H1 (cell line): ENCODE results near the gene KCNC2. TPM values are rescaled to one million over a fixed set of nuclear protein-coding genes. Genes with fewer than 3 reads are reported as not detected.

Source experiments
- CTCF ChIA-PET: fragments of 300-600 bp; sonication (Branson Sonifier 250); formaldehyde crosslinking; loops from one replicate; lab custom pipeline; 2021; ENCODE audit not compliant: partially characterized antibody; lab: Charles Lee
- POLR2A ChIA-PET: fragments of 300-600 bp; sonication (Branson Sonifier 250); formaldehyde crosslinking; loops from one replicate; lab custom pipeline; 2021; ENCODE audit warnings: inconsistent platforms; ENCODE audit not compliant: partially characterized antibody; lab: Charles Lee
- DNase-seq, 2 experiments: peaks; one replicate each; pipeline versions ENCODE4 v3.0.0 to v3.0.0-alpha.2; 2010 to 2022; ENCODE audit warnings: low spot score in 2 of 2, low read depth in 1 of 2, mixed read lengths in 1 of 2
- FAIRE-seq: peaks from 2 replicates; lab custom pipeline; 2011; peaks lifted over from hg19 to GRCh38; lab: Jason Lieb, UNC
- H2AFZ ChIP-seq: 2 replicates; pipeline ENCODE4 v1.8.1; 2012; ENCODE audit warnings: low read length, inconsistent platforms
- H2AK5ac ChIP-seq: 2 replicates; pipeline ENCODE4 v1.6.1; 2013; ENCODE audit warnings: low read depth, low read length
- H2BK120ac ChIP-seq: replicated peaks from 2 replicates; pipeline ENCODE3; 2013; ENCODE audit warnings: low read depth, low read length, inconsistent platforms
- H2BK12ac ChIP-seq: 2 replicates; pipeline ENCODE4 v1.6.1; 2013; ENCODE audit warnings: low read depth, low read length
- H2BK15ac ChIP-seq: 2 replicates; pipeline ENCODE4 v1.6.1; 2013; ENCODE audit warnings: low read length
- H2BK20ac ChIP-seq: 2 replicates; pipeline ENCODE4 v1.6.1; 2013; ENCODE audit warnings: low read length
- H2BK5ac ChIP-seq: 2 replicates; pipeline ENCODE4 v1.6.1; 2013; ENCODE audit warnings: low read depth, low read length
- H3K14ac ChIP-seq: 2 replicates; pipeline ENCODE4 v1.6.1; 2013; ENCODE audit warnings: inconsistent platforms; ENCODE audit not compliant: insufficient read length
- H3K18ac ChIP-seq: 2 replicates; pipeline ENCODE4 v1.6.1; 2013; ENCODE audit warnings: low read length; ENCODE audit errors: extremely low read depth
- H3K23ac ChIP-seq: 2 replicates; pipeline ENCODE4 v1.6.1; 2013; ENCODE audit warnings: inconsistent platforms; ENCODE audit not compliant: insufficient read length
- H3K23me2 ChIP-seq: 2 replicates; pipeline ENCODE4 v1.6.1; 2013; ENCODE audit warnings: low read depth, low read length
- H3K27ac ChIP-seq: 2 replicates; pipeline ENCODE4 v1.6.1; 2011; ENCODE audit warnings: low read depth, low read length, inconsistent platforms
- H3K27me3 ChIP-seq, 4 experiments: replicated peaks in 1 of 4; 1 replicate in 1 of 4; 2 replicates in 3 of 4; pipeline versions ENCODE4 v1.6.1 to v1.8.1; 2011 to 2013; ENCODE audit warnings: low read length in 3 of 4, mild to moderate bottlenecking in 3 of 4, inconsistent platforms in 2 of 4, mixed read lengths in 2 of 4, moderate library complexity in 1 of 4; ENCODE audit not compliant: control insufficient read depth in 3 of 4, insufficient read depth in 3 of 4; ENCODE audit errors: extremely low read depth in 1 of 4
- H3K36me3 ChIP-seq, 4 experiments: 2 replicates each; pipeline versions ENCODE4 v1.6.1 to v1.8.1; 2011 to 2013; ENCODE audit warnings: mild to moderate bottlenecking in 4 of 4, low read length in 3 of 4, moderate library complexity in 2 of 4, control low read depth in 1 of 4, inconsistent platforms in 1 of 4; ENCODE audit not compliant: insufficient read depth in 4 of 4, control insufficient read depth in 2 of 4
- H3K4ac ChIP-seq: replicated peaks from 2 replicates; pipeline ENCODE3; 2013; ENCODE audit warnings: low read length, low read depth, mixed read lengths, inconsistent platforms; ENCODE audit not compliant: insufficient read length
- H3K4me1 ChIP-seq, 4 experiments: replicated peaks in 1 of 4; 1 replicate in 1 of 4; 2 replicates in 3 of 4; pipeline versions ENCODE4 v1.6.1 to v1.8.1; 2011 to 2013; ENCODE audit warnings: low read length in 3 of 4, inconsistent platforms in 2 of 4, mixed read lengths in 1 of 4; ENCODE audit not compliant: insufficient read depth in 4 of 4, control insufficient read depth in 3 of 4
- H3K4me2 ChIP-seq, 2 experiments: 2 replicates each; pipeline versions ENCODE4 v1.6.1 to v1.8.1; 2011 to 2013; ENCODE audit warnings: low read depth in 2 of 2, low read length in 2 of 2, control low read depth in 1 of 2, inconsistent platforms in 1 of 2, mild to moderate bottlenecking in 1 of 2; ENCODE audit not compliant: insufficient read depth in 1 of 2
- H3K4me3 ChIP-seq, 4 experiments: fragments of 200-600, 300-600 bp in 1 of 4; sonication (generic), shearing (Covaris generic), sonication (Bioruptor Twin) in 1 of 4; 2 replicates each; pipeline versions ENCODE4 v1.5.1 to v1.8.1; 2011 to 2016; ENCODE audit warnings: low read length in 4 of 4, low read depth in 3 of 4, control low read depth in 2 of 4, inconsistent platforms in 2 of 4, mild to moderate bottlenecking in 2 of 4, mixed read lengths in 1 of 4, moderate library complexity in 1 of 4; ENCODE audit not compliant: insufficient read depth in 2 of 4; ENCODE audit errors: extremely low read depth in 1 of 4
- H3K56ac ChIP-seq: replicated peaks from 2 replicates; pipeline ENCODE3; 2013; ENCODE audit warnings: low read depth, mild to moderate bottlenecking, mixed read lengths, low read length, inconsistent platforms; ENCODE audit not compliant: insufficient read length
- H3K79me1 ChIP-seq: 2 replicates; pipeline ENCODE4 v1.6.1; 2013; ENCODE audit warnings: low read depth, low read length, control low read depth
- H3K79me2 ChIP-seq, 2 experiments: 2 replicates each; pipeline versions ENCODE4 v1.6.1 to v1.8.1; 2012 to 2013; ENCODE audit warnings: low read length in 2 of 2, mild to moderate bottlenecking in 2 of 2, inconsistent platforms in 1 of 2; ENCODE audit not compliant: insufficient read depth in 2 of 2, control insufficient read depth in 1 of 2
- H3K9ac ChIP-seq, 4 experiments: replicated peaks in 1 of 4; 1 replicate in 1 of 4; 2 replicates in 3 of 4; pipeline versions ENCODE4 v1.6.1 to v1.8.1; 2011 to 2013; ENCODE audit warnings: low read depth in 3 of 4, low read length in 3 of 4, control low read depth in 2 of 4, mild to moderate bottlenecking in 2 of 4, moderate library complexity in 2 of 4, inconsistent platforms in 1 of 4; ENCODE audit errors: extremely low read depth in 1 of 4
- H3K9me3 ChIP-seq, 2 experiments: 2 replicates each; pipeline versions ENCODE4 v1.6.1 to v1.8.1; 2012 to 2013; ENCODE audit warnings: mild to moderate bottlenecking in 2 of 2, moderate library complexity in 2 of 2, control low read depth in 1 of 2, inconsistent platforms in 1 of 2, low read depth in 1 of 2, low read length in 1 of 2, mixed read lengths in 1 of 2; ENCODE audit not compliant: insufficient read depth in 2 of 2
- H4K20me1 ChIP-seq, 2 experiments: replicated peaks in 1 of 2; 2 replicates each; pipeline versions ENCODE3 to v1.8.1; 2011 to 2013; ENCODE audit warnings: inconsistent platforms in 2 of 2, low read length in 2 of 2, mild to moderate bottlenecking in 1 of 2; ENCODE audit not compliant: insufficient read depth in 2 of 2, control insufficient read depth in 1 of 2
- H4K5ac ChIP-seq: 2 replicates; pipeline ENCODE4 v1.6.1; 2013; ENCODE audit warnings: low read length, low read depth, mixed read lengths, inconsistent platforms; ENCODE audit not compliant: insufficient read length
- H4K8ac ChIP-seq: 2 replicates; pipeline ENCODE4 v1.8.0; 2013; ENCODE audit warnings: mild to moderate bottlenecking, moderate library complexity, low read length, inconsistent platforms; ENCODE audit not compliant: insufficient read depth; ENCODE audit errors: extremely low read depth
- H4K91ac ChIP-seq: replicated peaks from 2 replicates; pipeline ENCODE3; 2013; ENCODE audit warnings: low read length, mixed read lengths, inconsistent platforms; ENCODE audit not compliant: insufficient read length
- BACH1 ChIP-seq: IDR thresholded peaks from 2 replicates; pipeline ENCODE4 v1.6.1; 2012; ENCODE audit warnings: low read length, improper control_type of control experiment
- CREB1 ChIP-seq: IDR thresholded peaks from 2 replicates; pipeline ENCODE4 v1.6.1; 2012; ENCODE audit warnings: inconsistent platforms
- KDM1A ChIP-seq: fragments of 200-600, 300-600 bp; sonication (generic); IDR thresholded peaks from 2 replicates; pipeline ENCODE4 v1.7.1; 2016; ENCODE audit warnings: mild to moderate bottlenecking, low read length, borderline replicate concordance
- KDM5A ChIP-seq: fragments of 200-600 bp; IDR thresholded peaks from 2 replicates; pipeline ENCODE4 v1.7.1; 2012; ENCODE audit warnings: mild to moderate bottlenecking, low read length, inconsistent platforms, mixed read lengths
- MAX ChIP-seq: IDR thresholded peaks from 2 replicates; pipeline ENCODE4 v1.6.1; 2012; ENCODE audit warnings: inconsistent platforms
- POU5F1 ChIP-seq: IDR thresholded peaks from 2 replicates; pipeline ENCODE4 v1.6.1; 2011; ENCODE audit warnings: low read depth, mild to moderate bottlenecking, low read length, moderate library complexity
- SAP30 ChIP-seq: fragments of 300-600 bp; sonication (generic); IDR thresholded peaks from 2 replicates; pipeline ENCODE4 v1.7.1; 2012; ENCODE audit warnings: low read length, moderate library complexity, mild to moderate bottlenecking, inconsistent platforms; ENCODE audit not compliant: insufficient read depth, insufficient replicate concordance
- SP2 ChIP-seq: IDR thresholded peaks from 2 replicates; pipeline ENCODE4 v1.6.1; 2012; ENCODE audit warnings: mild to moderate bottlenecking, low read length, inconsistent platforms
- TAF7 ChIP-seq: optimal IDR thresholded peaks from 2 replicates; pipeline ENCODE3; 2011; ENCODE audit warnings: low read depth, mild to moderate bottlenecking, inconsistent platforms, low read length, moderate library complexity, borderline replicate concordance
- whole genome bisulfite sequencing, 2 experiments: shearing (Covaris generic) in 1 of 2; methylation state at CpG; one replicate each; pipeline versions ENCODE4 v1.1.6 to v1.1.7; 2013 to 2015; ENCODE audit warnings: low lambda C conversion rate in 2 of 2, mixed read lengths in 2 of 2, inconsistent platforms in 1 of 2, low coverage in 1 of 2, missing lambda C conversion rate in 1 of 2; ENCODE audit not compliant: insufficient replicate concordance in 2 of 2, insufficient coverage in 1 of 2, insufficient read length in 1 of 2; ENCODE audit errors: extremely low coverage in 1 of 2, missing lambda C conversion rate in 1 of 2; 5-methylcytosine and 5-hydroxymethylcytosine counted together
- polyA plus RNA-seq, 7 experiments: library from polyadenylated mRNA; depleted of rRNA in 3 of 7; stranded (reverse) in 5 of 7; unstranded in 2 of 7; fragments of >200 nt in 5 of 7; fragments of 200-250 nt in 2 of 7; gene quantifications; 1 replicate in 5 of 7; 2 replicates in 1 of 7; 4 replicates in 1 of 7; pipeline versions ENCODE4 v1.2.1 to v1.2.3, GENCODE V29; 2011 to 2013; ENCODE audit warnings: missing spikeins in 2 of 7, mixed read lengths in 2 of 7
- total RNA-seq: library from RNA; stranded (reverse); fragmentation: NEBNext Ultra II Directional; extraction: Animal tissue kit (Norgen Biotek cat#: 25700); gene quantifications from 2 replicates; pipeline ENCODE4 v1.2.1, GENCODE V29; 2021

KCNC2 gene
- total and polyA plus RNA-seq, 2 of the 8 experiments (the other 6 are each of a cell fraction or from before 2014, with no cell fraction given) = 0.03 TPM; not detected in 1

GRCh38 chr12:75121036-75121705, 88.5 kb downstream of the KCNC2 start:
- no peak overlapping the region for H2BK5ac ChIP-seq
- no peak overlapping the region for H3K14ac ChIP-seq
- H3K79me1 ChIP-seq = no peaks in the 10 kb centered on the region
- TF ChIP-seq BACH1 (no peak), SAP30 (no peak), POU5F1 (no peak), TAF7 (no peak), CREB1 (no peak), KDM1A (no peak), MAX (no peak), SP2 (no peak), KDM5A (no peak)
- no peaks in the 10 kb centered on the region for H3K27me3 ChIP-seq
- H4K20me1 ChIP-seq = no peaks in the 10 kb centered on the region
- no peak overlapping the region for H3K4ac ChIP-seq
- H3K79me2 ChIP-seq = no peaks in the 10 kb centered on the region
- no peak overlapping the region for H4K91ac ChIP-seq
- H3K9ac ChIP-seq = no peak overlapping the region
- H2AK5ac ChIP-seq = no peak overlapping the region
- no peak overlapping the region for H4K5ac ChIP-seq
- ChIA-PET POLR2A (no interaction called here), CTCF (interaction anchor here (0.7 kb wide), 1 partner anchor 270 kb away, joined by 3 read pairs; no protein-coding TSS in a partner anchor)
- 91% methylated on average over 2 of the region's 2 CpGs; no CpG with 5 or more reads in 1 of the 2 experiments for WGBS, 2 experiments
- FAIRE-seq (no peak), DNase-seq (no peak)
- no peak overlapping the region for H2BK15ac ChIP-seq
- no peak overlapping the region for H3K4me3 ChIP-seq
- no peak overlapping the region for H3K56ac ChIP-seq
- no peaks in the 10 kb centered on the region for H3K9me3 ChIP-seq
- no peak overlapping the region for H2BK12ac ChIP-seq
- no peak overlapping the region for H2AFZ ChIP-seq
- H3K36me3 ChIP-seq = no peaks in the 10 kb centered on the region
- no peak overlapping the region for H2BK20ac ChIP-seq
- no peak overlapping the region for H4K8ac ChIP-seq
- no peak overlapping the region for H3K27ac ChIP-seq
- peaks cover 0 to 2% (median 0%) of the 10 kb centered on the region in 4 experiments; a peak in 1 of 7 replicates for H3K4me1 ChIP-seq
- no peaks in the 10 kb centered on the region for H3K23me2 ChIP-seq
- H2BK120ac ChIP-seq = no peak overlapping the region
- H3K23ac ChIP-seq = no peak overlapping the region
- no peak overlapping the region for H3K18ac ChIP-seq
- H3K4me2 ChIP-seq = no peak overlapping the region
